Gastrocnemius medialis (tissue), 4 donors: Measurements from ENCODE around the gene NR2C1.

Experiments
- POLR2A ChIP-seq, 2 donors: fragments of 450-650 bp; IDR thresholded peaks; one replicate each; pipeline ENCODE4 v1.6.1; 2017; ENCODE audit warnings: antibody characterized with exemption in 2 of 2, mild to moderate bottlenecking in 2 of 2, moderate library complexity in 2 of 2
- TF ChIP-seq, protein P1 (sequence below), 5 experiments: fragments of 450-650 bp in 3 of 5; fragments of 200-600 bp in 2 of 5; sonication (generic) in 2 of 5; IDR thresholded peaks in 4 of 5; conservative IDR thresholded peaks in 1 of 5; 1 replicate in 4 of 5; 2 replicates in 1 of 5; pipeline ENCODE4 v1.5.1; 2016 to 2019; ENCODE audit warnings: antibody characterized with exemption in 5 of 5, mild to moderate bottlenecking in 3 of 5, moderate library complexity in 3 of 5

DNA sequence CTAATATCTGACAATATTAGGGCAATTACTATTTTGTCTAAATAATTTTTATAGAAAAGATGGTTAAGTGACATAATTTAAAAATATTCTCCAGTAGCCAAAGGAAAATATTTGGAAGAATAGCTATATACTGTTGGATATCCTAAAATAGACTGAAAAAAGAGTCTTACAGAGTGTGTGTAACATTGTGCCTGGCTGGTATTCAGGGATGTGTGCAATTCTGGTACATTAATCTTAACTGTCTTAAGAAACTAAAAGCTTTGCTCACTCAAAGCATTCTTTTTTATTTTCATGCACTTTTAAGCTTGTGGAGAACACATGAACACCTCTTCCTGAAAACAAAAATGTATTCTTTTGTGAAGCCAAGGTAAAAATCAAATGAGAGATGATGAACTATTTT lies 10.1 kb upstream of the NR2C1 start:
- TF ChIP-seq, protein P1, sequence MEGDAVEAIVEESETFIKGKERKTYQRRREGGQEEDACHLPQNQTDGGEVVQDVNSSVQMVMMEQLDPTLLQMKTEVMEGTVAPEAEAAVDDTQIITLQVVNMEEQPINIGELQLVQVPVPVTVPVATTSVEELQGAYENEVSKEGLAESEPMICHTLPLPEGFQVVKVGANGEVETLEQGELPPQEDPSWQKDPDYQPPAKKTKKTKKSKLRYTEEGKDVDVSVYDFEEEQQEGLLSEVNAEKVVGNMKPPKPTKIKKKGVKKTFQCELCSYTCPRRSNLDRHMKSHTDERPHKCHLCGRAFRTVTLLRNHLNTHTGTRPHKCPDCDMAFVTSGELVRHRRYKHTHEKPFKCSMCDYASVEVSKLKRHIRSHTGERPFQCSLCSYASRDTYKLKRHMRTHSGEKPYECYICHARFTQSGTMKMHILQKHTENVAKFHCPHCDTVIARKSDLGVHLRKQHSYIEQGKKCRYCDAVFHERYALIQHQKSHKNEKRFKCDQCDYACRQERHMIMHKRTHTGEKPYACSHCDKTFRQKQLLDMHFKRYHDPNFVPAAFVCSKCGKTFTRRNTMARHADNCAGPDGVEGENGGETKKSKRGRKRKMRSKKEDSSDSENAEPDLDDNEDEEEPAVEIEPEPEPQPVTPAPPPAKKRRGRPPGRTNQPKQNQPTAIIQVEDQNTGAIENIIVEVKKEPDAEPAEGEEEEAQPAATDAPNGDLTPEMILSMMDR (IDR thresholded peaks at IDR 0.05 in 4 of 5, conservative IDR thresholded peaks at IDR 0.05 in 1 of 5): no peak
- TF ChIP-seq POLR2A (IDR thresholded peaks at IDR 0.05): no peak
